ENCODE data around the gene KLHL13. TPM values are rescaled to one million over a fixed set of nuclear protein-coding genes. Genes with fewer than 3 reads are reported as not detected.

The KLHL13 gene
- total RNA-seq, 4 donors from 2014 or later = 1.4 to 2.7 (median 1.8) TPM

DNA sequence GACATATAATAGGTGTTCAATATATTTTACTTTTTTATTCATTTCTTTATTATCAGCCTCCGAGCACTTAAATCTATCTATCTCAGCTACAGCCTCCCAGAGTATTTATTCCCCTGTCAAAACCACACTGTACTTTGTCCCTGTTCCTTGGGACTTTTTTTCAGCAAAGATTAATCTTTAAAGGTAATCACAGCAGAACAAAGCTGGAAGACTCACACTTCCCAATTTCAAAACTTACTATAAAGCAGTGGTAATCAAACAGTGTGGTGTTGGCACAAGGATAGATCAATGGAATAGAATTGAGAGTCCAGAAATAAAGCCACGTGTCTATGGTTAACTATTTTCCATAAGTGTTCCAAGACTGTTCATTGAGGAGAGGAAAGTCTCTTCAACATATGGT lies 59.7 kb downstream of the KLHL13 start:
- 76 to 86% methylated on average over 2 of the region's 2 CpGs for WGBS, 2 donors
- intact Hi-C loops (cut with DNase I) = no loop called here
- no peak overlapping the region for H3K27ac ChIP-seq
- H3K4me1 ChIP-seq = no peaks in the 10 kb centered on the region
- TF ChIP-seq POLR2A (IDR thresholded peaks at IDR 0.05) = no peak
- TF ChIP-seq, protein P1, sequence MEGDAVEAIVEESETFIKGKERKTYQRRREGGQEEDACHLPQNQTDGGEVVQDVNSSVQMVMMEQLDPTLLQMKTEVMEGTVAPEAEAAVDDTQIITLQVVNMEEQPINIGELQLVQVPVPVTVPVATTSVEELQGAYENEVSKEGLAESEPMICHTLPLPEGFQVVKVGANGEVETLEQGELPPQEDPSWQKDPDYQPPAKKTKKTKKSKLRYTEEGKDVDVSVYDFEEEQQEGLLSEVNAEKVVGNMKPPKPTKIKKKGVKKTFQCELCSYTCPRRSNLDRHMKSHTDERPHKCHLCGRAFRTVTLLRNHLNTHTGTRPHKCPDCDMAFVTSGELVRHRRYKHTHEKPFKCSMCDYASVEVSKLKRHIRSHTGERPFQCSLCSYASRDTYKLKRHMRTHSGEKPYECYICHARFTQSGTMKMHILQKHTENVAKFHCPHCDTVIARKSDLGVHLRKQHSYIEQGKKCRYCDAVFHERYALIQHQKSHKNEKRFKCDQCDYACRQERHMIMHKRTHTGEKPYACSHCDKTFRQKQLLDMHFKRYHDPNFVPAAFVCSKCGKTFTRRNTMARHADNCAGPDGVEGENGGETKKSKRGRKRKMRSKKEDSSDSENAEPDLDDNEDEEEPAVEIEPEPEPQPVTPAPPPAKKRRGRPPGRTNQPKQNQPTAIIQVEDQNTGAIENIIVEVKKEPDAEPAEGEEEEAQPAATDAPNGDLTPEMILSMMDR (IDR thresholded peaks at IDR 0.05) = no peak
- H3K36me3 ChIP-seq = no peaks in the 10 kb centered on the region
- no peak for DNase-seq
- H3K9me3 ChIP-seq = no peaks in the 10 kb centered on the region
- H3K27me3 ChIP-seq = no peaks in the 10 kb centered on the region
- H3K4me3 ChIP-seq (replicated peaks in 1 of 3) = no peak overlapping the region

DNA sequence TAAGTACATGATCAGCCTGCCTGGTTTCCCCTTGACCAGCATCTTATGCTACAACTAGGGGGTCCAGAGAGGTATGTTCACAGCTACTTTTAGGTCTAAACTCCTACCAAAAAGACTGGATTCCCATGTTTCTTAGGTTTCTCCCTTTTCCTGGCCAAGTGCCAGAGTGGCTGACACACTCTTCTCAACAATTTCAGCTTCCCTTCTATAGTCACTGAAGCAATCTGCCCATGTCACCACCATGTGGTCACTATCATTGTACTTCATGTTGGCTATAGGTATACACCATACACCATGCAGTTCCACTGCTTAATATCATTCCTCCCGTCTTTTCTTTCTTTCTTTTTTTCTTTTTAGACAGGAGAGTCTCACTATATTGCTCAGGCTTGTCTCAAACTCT lies 66.9 kb downstream of the KLHL13 start:
- Histone ChIP-seq H3K4me3 (replicated peaks in 1 of 3) (no peak overlapping the region), H3K4me1 (no peaks in the 10 kb centered on the region), H3K27ac (no peak overlapping the region), H3K27me3 (no peaks in the 10 kb centered on the region), H3K9me3 (no peaks in the 10 kb centered on the region), H3K36me3 (no peaks in the 10 kb centered on the region)
- TF ChIP-seq, protein P1 (IDR thresholded peaks at IDR 0.05) = no peak
- TF ChIP-seq POLR2A (IDR thresholded peaks at IDR 0.05) = no peak
- 75 to 85% methylated on average over 1 of the region's 1 CpG for WGBS, 2 donors
- no peak for DNase-seq
- intact Hi-C loops (cut with DNase I) = no loop called here

DNA sequence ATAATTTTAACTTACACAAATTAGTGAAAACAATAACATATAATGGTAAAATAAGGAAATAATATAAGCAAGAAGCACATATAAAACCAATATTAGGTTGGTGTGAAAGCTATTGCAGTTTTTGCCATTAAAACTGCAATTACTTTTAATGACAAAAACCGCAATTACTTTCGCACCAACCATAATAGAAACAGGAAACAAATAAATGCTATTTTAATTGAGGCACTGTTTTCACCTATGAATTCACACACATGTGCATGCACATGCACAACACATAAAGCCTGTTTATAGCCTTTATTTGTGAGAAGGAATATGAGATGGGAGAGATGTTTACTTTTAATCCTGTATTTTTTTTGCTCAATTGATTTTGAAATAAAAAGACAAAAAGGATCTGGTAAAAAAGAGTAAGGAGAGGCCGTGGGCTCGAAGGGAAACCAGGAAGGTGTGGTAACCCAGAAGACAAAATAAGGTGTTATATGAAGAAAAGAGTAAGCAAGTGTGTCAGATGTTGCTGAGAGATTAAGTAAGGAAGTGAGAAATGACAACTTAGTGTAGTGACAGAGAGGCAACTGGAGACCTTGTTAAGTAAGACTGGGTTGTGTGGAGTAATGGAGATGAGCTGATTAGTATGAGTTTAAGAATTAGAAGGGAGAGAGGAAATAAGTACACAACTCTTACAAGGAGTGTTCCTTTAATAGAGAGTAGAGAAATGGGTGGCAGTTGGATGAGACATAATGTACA lies 69.0 kb downstream of the KLHL13 start:
- H3K27ac ChIP-seq = no peak overlapping the region
- no peak for TF ChIP-seq POLR2A (IDR thresholded peaks at IDR 0.05)
- TF ChIP-seq, protein P1 (IDR thresholded peaks at IDR 0.05) = no peak
- 79 to 92% methylated on average over 4 of the region's 4 CpGs for WGBS, 2 donors
- no peak for DNase-seq
- H3K9me3 ChIP-seq = no peaks in the 10 kb centered on the region
- H3K4me1 ChIP-seq = no peaks in the 10 kb centered on the region
- H3K36me3 ChIP-seq = no peaks in the 10 kb centered on the region
- H3K4me3 ChIP-seq (replicated peaks in 1 of 3) = no peak overlapping the region
- intact Hi-C loops (cut with DNase I) = no loop called here
- no peaks in the 10 kb centered on the region for H3K27me3 ChIP-seq

DNA sequence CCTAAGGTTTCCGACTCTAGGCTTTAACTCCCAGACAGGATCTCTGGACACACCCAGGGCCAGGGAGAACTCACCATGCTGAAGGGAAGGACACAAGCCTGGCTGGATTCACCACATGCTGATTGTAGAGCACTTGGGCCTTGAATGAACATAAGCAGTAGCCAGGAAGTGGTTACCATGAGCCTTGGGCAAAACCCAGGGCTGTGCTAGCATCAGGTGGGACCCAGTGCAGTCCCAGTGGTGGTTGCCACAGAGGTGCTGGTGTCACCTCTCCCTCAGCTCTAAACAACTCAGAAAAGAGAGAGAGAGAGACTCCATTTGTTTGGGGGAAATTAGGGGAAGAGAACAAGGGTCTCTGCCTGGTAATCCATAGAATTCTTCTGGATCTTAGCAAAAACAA lies 77.0 kb downstream of the KLHL13 start:
- intact Hi-C loops (cut with DNase I) = no loop called here
- Histone ChIP-seq H3K36me3 (no peaks in the 10 kb centered on the region), H3K27me3 (no peaks in the 10 kb centered on the region), H3K4me1 (no peaks in the 10 kb centered on the region), H3K27ac (no peak overlapping the region), H3K4me3 (replicated peaks in 1 of 3) (no peak overlapping the region), H3K9me3 (no peaks in the 10 kb centered on the region)
- no peak for DNase-seq
- WGBS, 2 donors = no CpG with 5 or more reads among the region's 1 CpG
- TF ChIP-seq, protein P1 (IDR thresholded peaks at IDR 0.05) = no peak
- no peak for TF ChIP-seq POLR2A (IDR thresholded peaks at IDR 0.05)

DNA sequence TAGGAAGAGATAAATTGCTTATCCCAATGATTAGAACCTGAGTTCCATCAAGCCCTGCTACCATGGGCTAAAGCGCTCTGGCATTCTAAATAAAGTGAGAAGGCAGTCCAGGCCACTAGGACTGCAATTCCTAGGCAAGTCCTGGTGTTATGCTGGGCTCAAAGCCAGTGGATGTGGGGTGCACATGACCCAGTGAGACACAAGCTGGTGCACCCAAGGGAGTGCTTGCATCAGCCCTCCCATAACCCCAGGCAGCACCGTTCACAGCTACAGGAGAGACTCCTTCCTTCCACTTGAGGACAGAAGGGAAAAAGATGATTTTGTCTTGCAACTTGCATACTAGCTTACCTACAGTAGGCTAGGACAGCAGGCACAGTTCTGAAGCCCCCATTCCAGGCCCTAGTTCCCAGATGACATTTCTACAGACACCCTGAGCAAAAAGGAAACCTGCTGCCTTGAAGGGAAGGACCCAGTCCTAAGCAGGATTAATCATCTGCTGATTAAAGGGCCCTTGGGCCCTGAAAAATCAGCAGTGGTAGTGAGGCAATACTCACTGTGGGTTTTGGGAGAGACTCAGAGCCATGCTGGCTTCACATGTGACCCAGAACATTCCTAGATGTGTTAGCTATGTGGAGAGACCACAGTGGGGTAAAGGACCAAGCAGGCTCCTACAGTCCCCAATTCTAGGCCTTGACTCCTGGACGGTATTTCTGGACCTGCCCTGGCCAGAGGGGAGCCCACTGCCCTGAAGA lies 77.8 kb downstream of the KLHL13 start:
- H3K4me3 ChIP-seq (replicated peaks in 1 of 3) = no peak overlapping the region
- no peak overlapping the region for H3K27ac ChIP-seq
- WGBS, 2 donors = 92% methylated on average over 2 of the region's 3 CpGs
- no peaks in the 10 kb centered on the region for H3K9me3 ChIP-seq
- H3K36me3 ChIP-seq = no peaks in the 10 kb centered on the region
- intact Hi-C loops (cut with DNase I) = no loop called here
- DNase-seq = no peak
- H3K27me3 ChIP-seq = no peaks in the 10 kb centered on the region
- no peak for TF ChIP-seq POLR2A (IDR thresholded peaks at IDR 0.05)
- TF ChIP-seq, protein P1 (IDR thresholded peaks at IDR 0.05) = no peak
- H3K4me1 ChIP-seq = no peaks in the 10 kb centered on the region
